Measurements from ENCODE around the gene USHBP1. TPM values are rescaled to one million over a fixed set of nuclear protein-coding genes. Genes with fewer than 3 reads are reported as not detected.

Gene USHBP1
- total RNA-seq, 1 experiment from 2014 or later: 0.15 TPM

DNA sequence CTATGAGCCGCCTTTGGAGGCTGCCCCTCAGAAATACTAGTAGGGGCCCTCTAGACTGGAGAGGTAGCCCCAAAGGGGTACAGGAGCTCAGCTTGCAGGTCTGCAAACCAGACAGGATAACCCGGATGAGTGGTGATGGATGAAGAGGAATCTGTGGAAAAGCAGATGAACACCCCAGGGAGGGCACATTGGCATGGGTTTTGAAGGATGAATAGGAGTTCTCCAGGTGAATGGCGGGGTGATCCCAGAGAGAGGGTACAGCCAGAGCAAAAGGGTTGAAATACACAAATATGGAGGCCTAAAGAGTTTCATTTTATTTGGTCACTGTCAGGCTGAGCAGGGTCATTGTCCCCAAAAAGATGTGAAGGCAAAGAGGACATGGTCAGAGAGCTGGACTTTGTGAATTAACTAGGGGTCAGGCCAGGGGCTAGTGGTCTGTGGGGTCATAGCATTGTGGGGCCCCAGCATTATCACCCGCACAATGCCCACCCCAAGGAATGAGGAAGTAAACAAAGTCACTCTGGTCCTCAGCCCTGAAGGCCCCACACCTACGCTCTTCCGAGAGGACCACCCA, 23.6 kb downstream of the USHBP1 start:
- peaks cover 51% of the 10 kb centered on the region for H3K79me2 ChIP-seq (ENCODE audit: insufficient read depth, low read length)
- no peaks in the 10 kb centered on the region for H4K20me1 ChIP-seq (ENCODE audit: insufficient read depth)

DNA sequence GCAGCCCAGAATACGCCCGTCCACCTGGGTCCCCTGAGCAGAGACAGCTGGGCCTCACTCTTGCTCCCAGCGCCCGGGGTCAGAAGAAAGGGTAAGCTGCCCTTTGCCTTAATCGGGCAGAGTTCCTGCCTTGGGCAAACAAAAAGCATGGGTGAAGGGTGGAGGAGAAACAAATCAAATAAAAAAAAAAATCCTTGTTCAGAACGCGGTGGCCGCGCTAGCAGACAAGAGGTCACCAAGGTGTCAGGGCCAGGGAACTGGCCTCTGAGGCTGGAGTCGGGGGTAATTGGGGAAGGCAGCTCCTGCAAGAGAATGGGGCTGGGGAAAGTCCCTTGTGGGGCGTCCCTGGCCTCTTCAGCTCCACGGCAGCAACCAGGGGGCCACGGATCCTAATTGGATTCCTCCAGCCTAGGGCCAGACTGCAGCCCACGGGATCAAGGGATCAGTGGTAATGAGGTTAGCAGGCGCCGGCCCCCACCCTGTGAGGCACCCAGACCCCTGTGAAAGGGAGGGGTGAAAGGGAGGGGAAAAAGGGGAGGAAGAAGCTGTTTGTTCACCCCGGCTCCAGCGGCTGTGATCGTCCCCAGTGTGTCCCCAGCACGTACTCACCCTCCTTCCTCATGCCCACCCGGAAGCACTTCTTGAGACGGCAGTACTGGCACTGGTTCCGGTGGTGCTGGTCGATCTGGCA, 24.3 kb downstream of the USHBP1 start:
- DNase-seq (ENCODE audit: low read depth, low spot score) (no peak), ATAC-seq (no peak)
- no TSS peak for BruUV-seq (replicated peaks)
- Histone ChIP-seq H3K4me2 (ENCODE audit: low read length) (no peak overlapping the region), H3K9me2 (ENCODE audit: insufficient read depth) (no peaks in the 10 kb centered on the region), H4K20me1 (ENCODE audit: insufficient read depth) (no peaks in the 10 kb centered on the region), H3K27me3 (ENCODE audit: insufficient read depth, low read length) (no peaks in the 10 kb centered on the region), H3K36me3 (ENCODE audit: control insufficient read depth in 1 of 2, insufficient read depth in 2 of 2, low read length in 2 of 2) (peaks cover 0 to 4% of the 10 kb centered on the region in 2 experiments; a peak in 1 of 4 replicates), H3K4me1 (ENCODE audit: control insufficient read depth in 1 of 2, insufficient read depth in 2 of 2, low read length in 2 of 2) (peaks cover 24 to 47% of the 10 kb centered on the region in 2 experiments), H3K27ac (ENCODE audit: low read depth, low read length) (no peak overlapping the region; the same call in 1 of the 2 replicates), H3K79me2 (ENCODE audit: insufficient read depth, low read length) (peaks cover 56% of the 10 kb centered on the region), H3K9ac (ENCODE audit: low read length) (no peak overlapping the region), H3K9me3 (ENCODE audit: control insufficient read depth in 1 of 2, insufficient read depth in 1 of 2, low read depth in 1 of 2, low read length in 2 of 2) (no peaks in the 10 kb centered on the region), H3K4me3 (replicated peaks in 1 of 2; ENCODE audit: low read depth in 1 of 2, low read length in 2 of 2) (no peak overlapping the region), H2AFZ (ENCODE audit: low read depth, low read length, poor library complexity, severe bottlenecking) (no peak overlapping the region)
- ChIA-PET RAD21 (ENCODE audit: low non-redundant PET in 1 of 2, low total read pairs in 2 of 2, uncharacterized antibody in 2 of 2, unreplicated experiment in 2 of 2) (no interaction called here), POLR2A (interaction anchor here (1.5 kb wide), 1 partner anchor 14 kb away, joined by 4 read pairs; the partner anchor contains the start of gene OCEL1), CTCF (no interaction called here)
- TF ChIP-seq POLR2AphosphoS5 (IDR thresholded peaks at IDR 0.05; ENCODE audit: low read depth, low read length) (no peak), TCF7L2 (IDR thresholded peaks at IDR 0.05; ENCODE audit: borderline replicate concordance, extremely low read depth, insufficient read depth, insufficient read length) (no peak)
- TF ChIP-seq, protein P1, sequence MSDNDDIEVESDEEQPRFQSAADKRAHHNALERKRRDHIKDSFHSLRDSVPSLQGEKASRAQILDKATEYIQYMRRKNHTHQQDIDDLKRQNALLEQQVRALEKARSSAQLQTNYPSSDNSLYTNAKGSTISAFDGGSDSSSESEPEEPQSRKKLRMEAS (IDR thresholded peaks at IDR 0.05): no peak
- TF ChIP-seq, protein P2, sequence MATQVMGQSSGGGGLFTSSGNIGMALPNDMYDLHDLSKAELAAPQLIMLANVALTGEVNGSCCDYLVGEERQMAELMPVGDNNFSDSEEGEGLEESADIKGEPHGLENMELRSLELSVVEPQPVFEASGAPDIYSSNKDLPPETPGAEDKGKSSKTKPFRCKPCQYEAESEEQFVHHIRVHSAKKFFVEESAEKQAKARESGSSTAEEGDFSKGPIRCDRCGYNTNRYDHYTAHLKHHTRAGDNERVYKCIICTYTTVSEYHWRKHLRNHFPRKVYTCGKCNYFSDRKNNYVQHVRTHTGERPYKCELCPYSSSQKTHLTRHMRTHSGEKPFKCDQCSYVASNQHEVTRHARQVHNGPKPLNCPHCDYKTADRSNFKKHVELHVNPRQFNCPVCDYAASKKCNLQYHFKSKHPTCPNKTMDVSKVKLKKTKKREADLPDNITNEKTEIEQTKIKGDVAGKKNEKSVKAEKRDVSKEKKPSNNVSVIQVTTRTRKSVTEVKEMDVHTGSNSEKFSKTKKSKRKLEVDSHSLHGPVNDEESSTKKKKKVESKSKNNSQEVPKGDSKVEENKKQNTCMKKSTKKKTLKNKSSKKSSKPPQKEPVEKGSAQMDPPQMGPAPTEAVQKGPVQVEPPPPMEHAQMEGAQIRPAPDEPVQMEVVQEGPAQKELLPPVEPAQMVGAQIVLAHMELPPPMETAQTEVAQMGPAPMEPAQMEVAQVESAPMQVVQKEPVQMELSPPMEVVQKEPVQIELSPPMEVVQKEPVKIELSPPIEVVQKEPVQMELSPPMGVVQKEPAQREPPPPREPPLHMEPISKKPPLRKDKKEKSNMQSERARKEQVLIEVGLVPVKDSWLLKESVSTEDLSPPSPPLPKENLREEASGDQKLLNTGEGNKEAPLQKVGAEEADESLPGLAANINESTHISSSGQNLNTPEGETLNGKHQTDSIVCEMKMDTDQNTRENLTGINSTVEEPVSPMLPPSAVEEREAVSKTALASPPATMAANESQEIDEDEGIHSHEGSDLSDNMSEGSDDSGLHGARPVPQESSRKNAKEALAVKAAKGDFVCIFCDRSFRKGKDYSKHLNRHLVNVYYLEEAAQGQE (IDR thresholded peaks at IDR 0.05; ENCODE audit: low read depth): no peak
- intact Hi-C loops (cut with micrococcal nuclease): no loop called here

More for the DNA sequence above, 23.6 kb downstream of the USHBP1 start:
- no TSS peak for BruUV-seq (replicated peaks)
- intact Hi-C loops (cut with micrococcal nuclease): no loop called here
- no peak for TF ChIP-seq ZFX (IDR thresholded peaks at IDR 0.05)
- TF ChIP-seq CEBPB (IDR thresholded peaks at IDR 0.05; ENCODE audit: low read depth): no peak
- no peak for TF ChIP-seq EGR1 (IDR thresholded peaks at IDR 0.05; ENCODE audit: low read depth)
- TF ChIP-seq SRF (IDR thresholded peaks at IDR 0.05; ENCODE audit: low read depth): no peak
- no peaks in the 10 kb centered on the region for H3K9me3 ChIP-seq (ENCODE audit: control insufficient read depth in 1 of 2, insufficient read depth in 1 of 2, low read depth in 1 of 2, low read length in 2 of 2)
- ChIA-PET CTCF (no interaction called here), RAD21 (ENCODE audit: low non-redundant PET in 1 of 2, low total read pairs in 2 of 2, uncharacterized antibody in 2 of 2, unreplicated experiment in 2 of 2) (no interaction called here), POLR2A (no interaction called here)
- no peak overlapping the region for H3K4me2 ChIP-seq (ENCODE audit: low read length)
- no peak overlapping the region; the same call in 1 of the 2 replicates for H3K27ac ChIP-seq (ENCODE audit: low read depth, low read length)
- ATAC-seq (no peak), DNase-seq (ENCODE audit: low read depth, low spot score) (no peak)
- no peak overlapping the region for H3K9ac ChIP-seq (ENCODE audit: low read length)
- no peak overlapping the region for H3K4me3 ChIP-seq (replicated peaks in 1 of 2; ENCODE audit: low read depth in 1 of 2, low read length in 2 of 2)
- no peaks in the 10 kb centered on the region for H3K9me2 ChIP-seq (ENCODE audit: insufficient read depth)
- H3K27me3 ChIP-seq (ENCODE audit: insufficient read depth, low read length): no peaks in the 10 kb centered on the region
- peaks cover 24 to 47% of the 10 kb centered on the region in 2 experiments for H3K4me1 ChIP-seq (ENCODE audit: control insufficient read depth in 1 of 2, insufficient read depth in 2 of 2, low read length in 2 of 2)
- H3K36me3 ChIP-seq (ENCODE audit: control insufficient read depth in 1 of 2, insufficient read depth in 2 of 2, low read length in 2 of 2): peaks cover 0 to 4% of the 10 kb centered on the region in 2 experiments; a peak in 1 of 4 replicates
- H2AFZ ChIP-seq (ENCODE audit: low read depth, low read length, poor library complexity, severe bottlenecking): no peak overlapping the region

Data from HCT116 (cell line).